ENCODE data around the gene TMEM221. TPM values are rescaled to one million over a fixed set of nuclear protein-coding genes. Genes with fewer than 3 reads are reported as not detected.

Gene TMEM221
- total and polyA plus RNA-seq, 10 of the 15 experiments (the other 5 are each of a cell fraction or from before 2014, with no cell fraction given), result 0.04 to 0.24 TPM; not detected in 8

DNA sequence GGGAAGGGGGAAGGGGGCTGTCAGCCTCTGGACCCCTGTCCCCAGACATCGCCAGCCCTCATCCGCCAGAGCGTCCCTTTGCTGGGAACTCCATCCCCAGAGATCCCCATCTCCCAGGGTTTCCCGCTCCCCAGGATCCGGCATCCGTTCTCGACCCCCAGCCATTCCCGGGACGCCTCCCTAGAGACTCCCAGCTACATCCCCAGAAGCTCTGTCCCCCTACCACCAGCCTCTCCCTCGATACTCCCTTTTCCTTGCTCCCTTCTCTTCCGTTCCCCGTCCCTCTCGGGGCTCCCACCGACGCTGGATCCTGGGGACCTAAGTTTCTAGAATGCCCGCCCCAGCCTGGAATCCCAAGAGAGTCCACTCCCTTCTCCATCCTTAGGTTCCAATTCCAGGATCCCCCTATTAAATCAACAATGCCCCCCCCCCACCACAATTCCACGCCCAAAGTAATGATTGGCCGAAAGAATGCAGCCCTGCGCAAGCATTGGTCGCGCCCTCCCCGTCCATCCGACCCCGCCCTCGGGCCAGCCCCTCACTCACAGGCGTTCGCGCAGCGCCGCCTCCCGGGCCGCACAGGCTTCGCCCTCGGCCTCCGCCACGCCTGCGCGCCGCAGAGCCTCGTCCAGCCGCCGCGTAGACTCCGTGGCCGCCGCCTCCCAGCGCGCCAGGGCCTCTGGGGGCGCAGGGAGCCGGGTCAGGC lies 57.6 kb downstream of the TMEM221 start (continued):
- TF ChIP-seq, protein P1, sequence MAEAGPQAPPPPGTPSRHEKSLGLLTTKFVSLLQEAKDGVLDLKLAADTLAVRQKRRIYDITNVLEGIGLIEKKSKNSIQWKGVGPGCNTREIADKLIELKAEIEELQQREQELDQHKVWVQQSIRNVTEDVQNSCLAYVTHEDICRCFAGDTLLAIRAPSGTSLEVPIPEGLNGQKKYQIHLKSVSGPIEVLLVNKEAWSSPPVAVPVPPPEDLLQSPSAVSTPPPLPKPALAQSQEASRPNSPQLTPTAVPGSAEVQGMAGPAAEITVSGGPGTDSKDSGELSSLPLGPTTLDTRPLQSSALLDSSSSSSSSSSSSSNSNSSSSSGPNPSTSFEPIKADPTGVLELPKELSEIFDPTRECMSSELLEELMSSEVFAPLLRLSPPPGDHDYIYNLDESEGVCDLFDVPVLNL (IDR thresholded peaks at IDR 0.05; ENCODE audit: low read depth, low read length), result no peak
- TF ChIP-seq FOXK2 (IDR thresholded peaks at IDR 0.05) (no peak), ATF7 (IDR thresholded peaks at IDR 0.05; ENCODE audit: low read depth) (no peak), BHLHE40 (IDR thresholded peaks at IDR 0.05; ENCODE audit: borderline replicate concordance in 1 of 2, low read depth in 2 of 2, low read length in 1 of 2) (no peak; a peak in 1 of 4 replicates), KAT2A (conservative IDR thresholded peaks at IDR 0.05; ENCODE audit: control insufficient read depth, low read depth, low read length) (no peak), ASH2L (IDR thresholded peaks at IDR 0.05; ENCODE audit: borderline replicate concordance, low read depth) (no peak), NFYA (IDR thresholded peaks at IDR 0.05; ENCODE audit: borderline replicate concordance, low read depth, low read length) (no peak), ZNF217 (IDR thresholded peaks at IDR 0.05) (no peak), RAD51 (IDR thresholded peaks at IDR 0.05) (no peak), CBX3 (IDR thresholded peaks at IDR 0.05; ENCODE audit: borderline replicate concordance, low read depth) (no peak), RAD21 (IDR thresholded peaks at IDR 0.05; ENCODE audit: insufficient read depth, low read depth, low read length) (peak; percentile 56), ZSCAN29 (IDR thresholded peaks at IDR 0.05) (no peak), RB1 (IDR thresholded peaks at IDR 0.05; ENCODE audit: borderline replicate concordance) (0 out of 2 replicates have a peak, but pooled peaks have one; percentile 29), TAF1 (IDR thresholded peaks at IDR 0.05; ENCODE audit: borderline replicate concordance, low read depth, low read length) (no peak)
- TF ChIP-seq, protein P2, sequence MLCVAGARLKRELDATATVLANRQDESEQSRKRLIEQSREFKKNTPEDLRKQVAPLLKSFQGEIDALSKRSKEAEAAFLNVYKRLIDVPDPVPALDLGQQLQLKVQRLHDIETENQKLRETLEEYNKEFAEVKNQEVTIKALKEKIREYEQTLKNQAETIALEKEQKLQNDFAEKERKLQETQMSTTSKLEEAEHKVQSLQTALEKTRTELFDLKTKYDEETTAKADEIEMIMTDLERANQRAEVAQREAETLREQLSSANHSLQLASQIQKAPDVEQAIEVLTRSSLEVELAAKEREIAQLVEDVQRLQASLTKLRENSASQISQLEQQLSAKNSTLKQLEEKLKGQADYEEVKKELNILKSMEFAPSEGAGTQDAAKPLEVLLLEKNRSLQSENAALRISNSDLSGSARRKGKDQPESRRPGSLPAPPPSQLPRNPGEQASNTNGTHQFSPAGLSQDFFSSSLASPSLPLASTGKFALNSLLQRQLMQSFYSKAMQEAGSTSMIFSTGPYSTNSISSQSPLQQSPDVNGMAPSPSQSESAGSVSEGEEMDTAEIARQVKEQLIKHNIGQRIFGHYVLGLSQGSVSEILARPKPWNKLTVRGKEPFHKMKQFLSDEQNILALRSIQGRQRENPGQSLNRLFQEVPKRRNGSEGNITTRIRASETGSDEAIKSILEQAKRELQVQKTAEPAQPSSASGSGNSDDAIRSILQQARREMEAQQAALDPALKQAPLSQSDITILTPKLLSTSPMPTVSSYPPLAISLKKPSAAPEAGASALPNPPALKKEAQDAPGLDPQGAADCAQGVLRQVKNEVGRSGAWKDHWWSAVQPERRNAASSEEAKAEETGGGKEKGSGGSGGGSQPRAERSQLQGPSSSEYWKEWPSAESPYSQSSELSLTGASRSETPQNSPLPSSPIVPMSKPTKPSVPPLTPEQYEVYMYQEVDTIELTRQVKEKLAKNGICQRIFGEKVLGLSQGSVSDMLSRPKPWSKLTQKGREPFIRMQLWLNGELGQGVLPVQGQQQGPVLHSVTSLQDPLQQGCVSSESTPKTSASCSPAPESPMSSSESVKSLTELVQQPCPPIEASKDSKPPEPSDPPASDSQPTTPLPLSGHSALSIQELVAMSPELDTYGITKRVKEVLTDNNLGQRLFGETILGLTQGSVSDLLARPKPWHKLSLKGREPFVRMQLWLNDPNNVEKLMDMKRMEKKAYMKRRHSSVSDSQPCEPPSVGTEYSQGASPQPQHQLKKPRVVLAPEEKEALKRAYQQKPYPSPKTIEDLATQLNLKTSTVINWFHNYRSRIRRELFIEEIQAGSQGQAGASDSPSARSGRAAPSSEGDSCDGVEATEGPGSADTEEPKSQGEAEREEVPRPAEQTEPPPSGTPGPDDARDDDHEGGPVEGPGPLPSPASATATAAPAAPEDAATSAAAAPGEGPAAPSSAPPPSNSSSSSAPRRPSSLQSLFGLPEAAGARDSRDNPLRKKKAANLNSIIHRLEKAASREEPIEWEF (IDR thresholded peaks at IDR 0.05; ENCODE audit: insufficient replicate concordance, low read depth, low read length), result no peak
- TF ChIP-seq, protein P3, sequence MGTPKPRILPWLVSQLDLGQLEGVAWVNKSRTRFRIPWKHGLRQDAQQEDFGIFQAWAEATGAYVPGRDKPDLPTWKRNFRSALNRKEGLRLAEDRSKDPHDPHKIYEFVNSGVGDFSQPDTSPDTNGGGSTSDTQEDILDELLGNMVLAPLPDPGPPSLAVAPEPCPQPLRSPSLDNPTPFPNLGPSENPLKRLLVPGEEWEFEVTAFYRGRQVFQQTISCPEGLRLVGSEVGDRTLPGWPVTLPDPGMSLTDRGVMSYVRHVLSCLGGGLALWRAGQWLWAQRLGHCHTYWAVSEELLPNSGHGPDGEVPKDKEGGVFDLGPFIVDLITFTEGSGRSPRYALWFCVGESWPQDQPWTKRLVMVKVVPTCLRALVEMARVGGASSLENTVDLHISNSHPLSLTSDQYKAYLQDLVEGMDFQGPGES (IDR thresholded peaks at IDR 0.05), result no peak; the same call in 1 of the 2 replicates
- TF ChIP-seq, protein P4, sequence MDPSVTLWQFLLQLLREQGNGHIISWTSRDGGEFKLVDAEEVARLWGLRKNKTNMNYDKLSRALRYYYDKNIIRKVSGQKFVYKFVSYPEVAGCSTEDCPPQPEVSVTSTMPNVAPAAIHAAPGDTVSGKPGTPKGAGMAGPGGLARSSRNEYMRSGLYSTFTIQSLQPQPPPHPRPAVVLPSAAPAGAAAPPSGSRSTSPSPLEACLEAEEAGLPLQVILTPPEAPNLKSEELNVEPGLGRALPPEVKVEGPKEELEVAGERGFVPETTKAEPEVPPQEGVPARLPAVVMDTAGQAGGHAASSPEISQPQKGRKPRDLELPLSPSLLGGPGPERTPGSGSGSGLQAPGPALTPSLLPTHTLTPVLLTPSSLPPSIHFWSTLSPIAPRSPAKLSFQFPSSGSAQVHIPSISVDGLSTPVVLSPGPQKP (IDR thresholded peaks at IDR 0.05; ENCODE audit: low read depth, low read length), result no peak
- TF ChIP-seq, protein P5, sequence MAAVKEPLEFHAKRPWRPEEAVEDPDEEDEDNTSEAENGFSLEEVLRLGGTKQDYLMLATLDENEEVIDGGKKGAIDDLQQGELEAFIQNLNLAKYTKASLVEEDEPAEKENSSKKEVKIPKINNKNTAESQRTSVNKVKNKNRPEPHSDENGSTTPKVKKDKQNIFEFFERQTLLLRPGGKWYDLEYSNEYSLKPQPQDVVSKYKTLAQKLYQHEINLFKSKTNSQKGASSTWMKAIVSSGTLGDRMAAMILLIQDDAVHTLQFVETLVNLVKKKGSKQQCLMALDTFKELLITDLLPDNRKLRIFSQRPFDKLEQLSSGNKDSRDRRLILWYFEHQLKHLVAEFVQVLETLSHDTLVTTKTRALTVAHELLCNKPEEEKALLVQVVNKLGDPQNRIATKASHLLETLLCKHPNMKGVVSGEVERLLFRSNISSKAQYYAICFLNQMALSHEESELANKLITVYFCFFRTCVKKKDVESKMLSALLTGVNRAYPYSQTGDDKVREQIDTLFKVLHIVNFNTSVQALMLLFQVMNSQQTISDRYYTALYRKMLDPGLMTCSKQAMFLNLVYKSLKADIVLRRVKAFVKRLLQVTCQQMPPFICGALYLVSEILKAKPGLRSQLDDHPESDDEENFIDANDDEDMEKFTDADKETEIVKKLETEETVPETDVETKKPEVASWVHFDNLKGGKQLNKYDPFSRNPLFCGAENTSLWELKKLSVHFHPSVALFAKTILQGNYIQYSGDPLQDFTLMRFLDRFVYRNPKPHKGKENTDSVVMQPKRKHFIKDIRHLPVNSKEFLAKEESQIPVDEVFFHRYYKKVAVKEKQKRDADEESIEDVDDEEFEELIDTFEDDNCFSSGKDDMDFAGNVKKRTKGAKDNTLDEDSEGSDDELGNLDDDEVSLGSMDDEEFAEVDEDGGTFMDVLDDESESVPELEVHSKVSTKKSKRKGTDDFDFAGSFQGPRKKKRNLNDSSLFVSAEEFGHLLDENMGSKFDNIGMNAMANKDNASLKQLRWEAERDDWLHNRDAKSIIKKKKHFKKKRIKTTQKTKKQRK (IDR thresholded peaks at IDR 0.05; ENCODE audit: low read depth, low read length), result no peak
